Psoas muscle (tissue), 8 donors: Measurements from ENCODE around the gene AGRN. TPM values are rescaled to one million over a fixed set of nuclear protein-coding genes. Genes with fewer than 3 reads are reported as not detected.

Source experiments
- ATAC-seq, 4 donors: fragments of 200-7000 bp; cut with Tn5 transposase; one replicate each; pipeline ENCODE4 v1.9.1; 2020; ENCODE audit warnings: moderate library complexity in 3 of 4, mild to moderate bottlenecking in 2 of 4
- DNase-seq, 2 donors: peaks; one replicate each; pipeline ENCODE4 v3.0.0-alpha.2; 2020
- H3K27ac ChIP-seq: fragments of 200-600 bp; one replicate; pipeline ENCODE4 v1.8.0; 2022
- H3K27me3 ChIP-seq, 3 donors: fragments of 200-600 bp in 1 of 3; one replicate each; pipeline versions ENCODE4 v1.6.1 to v1.8.0; 2013 to 2022; ENCODE audit warnings: low read length in 2 of 3, mild to moderate bottlenecking in 2 of 3, moderate library complexity in 1 of 3; ENCODE audit not compliant: insufficient read depth in 3 of 3
- H3K36me3 ChIP-seq, 2 donors: fragments of 200-600 bp in 1 of 2; one replicate each; pipeline versions ENCODE4 v1.6.1 to v1.8.0; 2013 to 2022; ENCODE audit warnings: low read depth in 1 of 2, mild to moderate bottlenecking in 1 of 2, moderate library complexity in 1 of 2; ENCODE audit not compliant: insufficient read depth in 1 of 2
- H3K4me1 ChIP-seq: fragments of 200-600 bp; one replicate; pipeline ENCODE4 v1.8.0; 2022
- H3K4me3 ChIP-seq: fragments of 200-600 bp; one replicate; pipeline ENCODE4 v1.8.0; 2022; ENCODE audit warnings: mild to moderate bottlenecking
- H3K9me3 ChIP-seq: fragments of 200-600 bp; one replicate; pipeline ENCODE4 v1.8.0; 2022
- WGBS, 3 donors: extraction: QIAGEN DNeasy Blood & Tissue Kit; methylation state at CpG; one replicate each; pipeline versions ENCODE4 v1.1.6 to v1.1.7; 2013; 5-methylcytosine and 5-hydroxymethylcytosine counted together
- intact Hi-C, 2 donors: fragments of 100-400 bp; cut with DNase I; formaldehyde crosslinking; loops; one replicate each; pipeline versions ENCODE4 v1.11.0 to v1.14.2; 2022
- polyA plus RNA-seq, 3 donors: library from polyadenylated mRNA; stranded (reverse); fragments of 200-250 nt; gene quantifications; one replicate each; pipeline ENCODE4 v1.2.3, GENCODE V29; 2013
- total RNA-seq, 4 donors: library from RNA; stranded (reverse); fragmentation: NEBNext Ultra II Directional in 2 of 4; extraction: Animal tissue kit (Norgen Biotek cat#: 25700) in 2 of 4; gene quantifications; one replicate each; pipeline versions ENCODE4 v1.2.1 to v1.2.4, GENCODE V29; 2021 to 2023
- TF ChIP-seq, protein P1 (sequence below): fragments of 200-600 bp; IDR thresholded peaks from one replicate; pipeline ENCODE4 v1.8.0; 2022; ENCODE audit warnings: antibody characterized with exemption
- donor health status: healthy with polysubstance abuse.
- donor health status: DM: no; HTN: no; CAD: no; lungs with moderate emphysema.
- donor health status: Bipolar disorder and iron deficiency.
- donor health status: healthy.
- donor health status: DM: yes; HTN: yes; CAD: no.
- donor health status: DM: no; HTN: no; CAD: no.
- donor health status: DM: no; HTN: no; CAD: no.
- donor health status: DM: yes; HTN: yes; CAD: no.

AGRN gene
- total and polyA plus RNA-seq, 7 donors: 1.3 to 5.4 (median 3.4) TPM

DNA sequence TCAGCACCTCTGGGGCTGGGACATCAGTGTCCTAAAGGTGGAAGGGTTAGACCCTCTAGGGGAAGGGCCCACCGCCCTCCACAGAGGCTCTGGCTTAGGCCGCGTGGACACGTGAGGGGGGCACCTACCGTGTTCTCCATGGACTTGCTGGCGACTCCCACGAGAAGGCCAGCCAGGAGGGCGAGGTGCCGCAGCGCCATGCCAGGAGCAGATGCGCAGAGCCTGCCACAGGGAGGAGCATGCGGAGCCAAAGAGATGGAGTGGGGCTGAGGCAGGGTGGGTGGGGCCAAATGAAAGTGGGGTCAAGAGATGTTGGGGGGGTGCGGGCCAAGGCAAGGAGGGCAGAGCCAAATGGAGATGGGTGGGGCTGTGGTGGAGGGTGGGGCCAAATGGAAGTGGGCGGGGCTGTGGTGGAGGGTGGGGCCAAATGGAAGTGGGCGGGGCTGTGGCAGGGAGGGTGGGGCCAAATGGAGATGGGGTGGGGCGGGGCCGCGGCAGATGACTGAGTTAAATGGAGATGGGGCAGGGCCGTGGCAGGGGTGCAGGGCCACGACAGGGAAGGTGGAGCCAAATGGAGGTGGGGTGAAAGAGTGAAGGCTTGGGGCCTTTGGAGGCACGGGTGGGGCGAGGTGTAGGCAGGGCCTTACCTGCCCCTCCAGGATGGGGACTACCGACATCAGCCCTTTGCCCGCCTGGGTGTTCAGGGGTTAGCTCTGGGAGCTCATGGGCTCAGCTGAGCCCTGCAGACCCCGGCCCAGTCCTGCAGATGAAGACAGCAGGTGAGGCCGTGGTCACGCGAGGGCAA lies 71.6 kb downstream of the AGRN start:
- H3K27me3 ChIP-seq: no peaks in the 10 kb centered on the region
- no peak overlapping the region for H3K4me3 ChIP-seq
- peak in 2 of 4 donors; percentile 19 to 41 for ATAC-seq
- 93 to 96% (median 96%) methylated on average over 25 to 28 of the region's 28 CpGs for WGBS, 3 donors
- H3K36me3 ChIP-seq: no peaks in the 10 kb centered on the region
- TF ChIP-seq, protein P1, sequence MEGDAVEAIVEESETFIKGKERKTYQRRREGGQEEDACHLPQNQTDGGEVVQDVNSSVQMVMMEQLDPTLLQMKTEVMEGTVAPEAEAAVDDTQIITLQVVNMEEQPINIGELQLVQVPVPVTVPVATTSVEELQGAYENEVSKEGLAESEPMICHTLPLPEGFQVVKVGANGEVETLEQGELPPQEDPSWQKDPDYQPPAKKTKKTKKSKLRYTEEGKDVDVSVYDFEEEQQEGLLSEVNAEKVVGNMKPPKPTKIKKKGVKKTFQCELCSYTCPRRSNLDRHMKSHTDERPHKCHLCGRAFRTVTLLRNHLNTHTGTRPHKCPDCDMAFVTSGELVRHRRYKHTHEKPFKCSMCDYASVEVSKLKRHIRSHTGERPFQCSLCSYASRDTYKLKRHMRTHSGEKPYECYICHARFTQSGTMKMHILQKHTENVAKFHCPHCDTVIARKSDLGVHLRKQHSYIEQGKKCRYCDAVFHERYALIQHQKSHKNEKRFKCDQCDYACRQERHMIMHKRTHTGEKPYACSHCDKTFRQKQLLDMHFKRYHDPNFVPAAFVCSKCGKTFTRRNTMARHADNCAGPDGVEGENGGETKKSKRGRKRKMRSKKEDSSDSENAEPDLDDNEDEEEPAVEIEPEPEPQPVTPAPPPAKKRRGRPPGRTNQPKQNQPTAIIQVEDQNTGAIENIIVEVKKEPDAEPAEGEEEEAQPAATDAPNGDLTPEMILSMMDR: no peak
- H3K27ac ChIP-seq: no peak overlapping the region
- H3K9me3 ChIP-seq: no peaks in the 10 kb centered on the region
- intact Hi-C loops: no loop called here
- H3K4me1 ChIP-seq: no peaks in the 10 kb centered on the region
- no peak for DNase-seq

DNA sequence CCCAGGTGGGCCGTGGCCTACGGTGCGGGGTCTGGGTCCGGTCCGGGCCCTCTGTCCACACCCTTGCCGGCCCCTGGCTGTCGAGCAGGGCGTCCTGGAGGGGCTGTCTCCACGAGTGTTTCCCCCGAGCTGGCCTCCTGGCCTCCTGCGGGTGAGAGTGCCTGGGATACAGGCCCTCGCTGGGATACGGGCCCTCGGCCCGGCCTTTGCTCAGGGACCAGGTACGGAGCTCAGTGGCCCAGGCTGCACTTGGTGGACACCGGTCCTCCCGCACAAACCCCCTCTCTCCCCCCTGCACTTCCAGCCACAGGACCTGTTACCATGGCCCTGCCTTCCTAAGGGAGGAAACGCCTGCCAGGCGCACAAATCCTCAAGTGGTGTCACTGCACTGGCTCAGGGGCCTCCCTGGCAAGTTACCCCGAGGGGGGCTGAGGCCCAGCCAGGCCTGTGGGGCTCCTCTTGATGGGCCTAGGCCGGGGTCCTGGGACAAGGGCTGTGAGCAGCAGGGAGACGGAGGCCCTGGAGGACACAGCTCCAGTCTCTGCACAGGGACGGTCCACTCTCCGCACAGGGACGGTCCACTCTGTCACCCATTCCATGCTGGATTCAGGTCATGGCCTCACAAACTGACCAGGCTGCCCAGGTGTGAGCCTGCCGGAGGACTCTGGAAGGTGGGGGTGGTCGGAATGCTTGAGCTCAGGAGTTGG lies 72.4 kb downstream of the AGRN start:
- 90 to 96% (median 94%) methylated on average over 23 to 28 of the region's 28 CpGs for WGBS, 3 donors
- no peak for ATAC-seq
- H3K9me3 ChIP-seq: no peaks in the 10 kb centered on the region

DNA sequence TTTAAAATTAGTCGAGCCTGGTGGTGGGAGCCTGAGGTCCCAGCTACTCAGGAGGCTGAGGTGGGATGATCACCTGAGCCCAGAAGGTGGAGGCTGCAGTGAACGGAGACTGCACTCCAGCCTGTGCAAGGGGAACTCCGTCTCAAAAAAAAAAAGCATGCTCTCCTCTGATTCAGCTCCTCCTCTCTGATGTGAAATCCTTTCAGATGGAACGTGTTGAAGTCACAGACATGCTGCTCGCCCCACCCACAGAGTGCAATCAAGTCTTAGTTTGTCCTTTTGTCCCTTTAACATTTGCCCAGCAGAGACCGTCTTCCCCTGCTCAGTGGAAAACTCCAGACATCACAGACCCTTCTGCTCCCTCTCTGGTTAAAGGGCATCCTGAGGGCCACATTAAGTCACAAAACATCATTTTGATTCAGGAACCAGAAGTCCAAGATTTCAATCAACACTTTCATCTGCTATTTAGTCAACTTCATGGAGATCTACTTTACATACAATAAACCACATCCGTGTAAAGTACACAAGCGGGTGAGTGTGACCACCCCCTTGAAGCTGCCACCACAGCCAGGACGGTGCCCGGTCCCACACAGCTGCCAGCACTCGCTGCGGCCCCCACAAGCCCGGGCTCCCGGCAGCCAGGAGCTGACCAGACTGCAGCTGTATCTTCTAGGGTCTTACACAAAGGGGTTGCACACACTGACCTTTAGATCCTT lies 73.1 kb downstream of the AGRN start:
- TF ChIP-seq, protein P1: no peak
- WGBS, 3 donors: 50 to 67% (median 51%) methylated on average over 14 of the region's 14 CpGs
- intact Hi-C loops: no loop called here

More for the DNA sequence above, 72.4 kb downstream of the AGRN start:
- no peak overlapping the region for H3K4me3 ChIP-seq
- H3K27ac ChIP-seq: no peak overlapping the region
- TF ChIP-seq, protein P1: no peak
- H3K27me3 ChIP-seq: no peaks in the 10 kb centered on the region
- intact Hi-C loops: no loop called here
- H3K36me3 ChIP-seq: no peaks in the 10 kb centered on the region
- DNase-seq: peak in 1 of 2 donors; percentile 13
- no peaks in the 10 kb centered on the region for H3K4me1 ChIP-seq

DNA sequence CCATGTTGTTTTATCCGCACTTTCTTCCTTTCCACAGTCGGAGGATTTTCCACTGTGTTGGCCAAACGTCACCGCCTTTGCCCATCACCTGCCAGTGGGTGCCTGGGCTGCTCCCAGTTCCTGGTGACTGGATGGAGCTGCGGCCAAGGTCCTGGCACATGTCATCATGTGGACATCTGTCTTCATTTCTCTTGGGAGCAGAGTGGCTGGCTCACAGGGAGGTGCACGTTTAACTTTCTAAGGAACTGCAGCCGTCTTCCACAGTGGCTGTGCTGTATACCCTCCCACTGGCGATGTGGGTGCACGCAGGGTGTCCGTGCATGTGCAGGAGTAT lies 73.7 kb downstream of the AGRN start:
- Histone ChIP-seq H3K4me1 (no peaks in the 10 kb centered on the region), H3K36me3 (no peaks in the 10 kb centered on the region), H3K27me3 (no peaks in the 10 kb centered on the region), H3K27ac (no peak overlapping the region), H3K4me3 (no peak overlapping the region), H3K9me3 (no peaks in the 10 kb centered on the region)
- ATAC-seq (peak; percentile 75 to 84 (median 80)), DNase-seq (peak; percentile 23 to 69)
- intact Hi-C loops: no loop called here
- WGBS, 3 donors: 24 to 40% (median 33%) methylated on average over 10 of the region's 10 CpGs
- TF ChIP-seq, protein P1: no peak

More for the DNA sequence above, 73.1 kb downstream of the AGRN start:
- no peak overlapping the region for H3K4me3 ChIP-seq
- H3K27me3 ChIP-seq: no peaks in the 10 kb centered on the region
- no peaks in the 10 kb centered on the region for H3K9me3 ChIP-seq
- ATAC-seq (peak in 3 of 4 donors; percentile 10 to 27 (median 21)), DNase-seq (no peak)
- H3K4me1 ChIP-seq: no peaks in the 10 kb centered on the region
- H3K36me3 ChIP-seq: no peaks in the 10 kb centered on the region
- H3K27ac ChIP-seq: no peak overlapping the region
